ENCODE measurements around the gene ALX4.

Gene ALX4

GRCh38 chr11:44309478-44310205, at the start of gene ALX4:
ALX4 (minus strand) TSS chr11:44310139; CDS start chr11:44310062, 77 bp downstream.
- peak; percentile 15 for DNase-seq

- no peak for DNase-seq
Measured at GRCh38 chr11:44359162-44359561, 49.2 kb upstream of the ALX4 start.

- no peak for DNase-seq
Measured at GRCh38 chr11:44358713-44359112, 48.8 kb upstream of the ALX4 start.

- DNase-seq, result no peak
Measured at GRCh38 chr11:44357711-44358110, 47.8 kb upstream of the ALX4 start.

GRCh38 chr11:44356351-44356750, 46.4 kb upstream of the ALX4 start:
- DNase-seq, result no peak

- no peak for DNase-seq
Measured at GRCh38 chr11:44351898-44352498, 42.1 kb upstream of the ALX4 start.

- no peak for DNase-seq
Measured at GRCh38 chr11:44351006-44351660, 41.2 kb upstream of the ALX4 start.

GRCh38 chr11:44349328-44349727, 39.4 kb upstream of the ALX4 start:
- DNase-seq, result no peak

GRCh38 chr11:44348721-44349120, 38.8 kb upstream of the ALX4 start:
- no peak for DNase-seq

- no peak for DNase-seq
Measured at GRCh38 chr11:44348114-44348513, 38.2 kb upstream of the ALX4 start.

GRCh38 chr11:44347538-44347937, 37.6 kb upstream of the ALX4 start:
- no peak for DNase-seq

GRCh38 chr11:44346983-44347382, 37.0 kb upstream of the ALX4 start:
- no peak for DNase-seq

- no peak for DNase-seq
Measured at GRCh38 chr11:44345781-44346180, 35.8 kb upstream of the ALX4 start.

GRCh38 chr11:44344921-44345320, 35.0 kb upstream of the ALX4 start:
- DNase-seq, result no peak

- DNase-seq, result no peak
Measured at GRCh38 chr11:44344423-44344820, 34.5 kb upstream of the ALX4 start.

- DNase-seq, result no peak
Measured at GRCh38 chr11:44343778-44344422, 34.0 kb upstream of the ALX4 start.

- no peak for DNase-seq
Measured at GRCh38 chr11:44342616-44343015, 32.7 kb upstream of the ALX4 start.

GRCh38 chr11:44340656-44341055, 30.7 kb upstream of the ALX4 start:
- DNase-seq, result no peak

GRCh38 chr11:44339530-44339883, 29.6 kb upstream of the ALX4 start:
- DNase-seq, result no peak

GRCh38 chr11:44338698-44339529, 29.0 kb upstream of the ALX4 start:
- peak; percentile 62 for DNase-seq

- DNase-seq, result no peak
Measured at GRCh38 chr11:44338026-44338425, 28.1 kb upstream of the ALX4 start.

- DNase-seq, result no peak
Measured at GRCh38 chr11:44335919-44336318, 26.0 kb upstream of the ALX4 start.
